Upper lobe of left lung (tissue), 4 donors: ENCODE measurements around the gene ERRFI1.

Experiments
- CTCF ChIP-seq, 6 experiments: fragments of 450-650 bp in 4 of 6; fragments of 200-600 bp in 2 of 6; sonication (generic) in 2 of 6; IDR thresholded peaks; one replicate each; pipeline ENCODE4 v1.5.1; 2016 to 2019; ENCODE audit warnings: antibody characterized with exemption in 6 of 6
- EP300 ChIP-seq, 4 donors: sonication (generic); formaldehyde crosslinking; IDR thresholded peaks; one replicate each; pipeline ENCODE4 v1.5.1; 2017; ENCODE audit warnings: antibody characterized with exemption in 4 of 4, control low read depth in 2 of 4
- POLR2A ChIP-seq, 4 donors: fragments of 450-650 bp; IDR thresholded peaks; one replicate each; pipeline ENCODE4 v1.5.1; 2016 to 2017; ENCODE audit warnings: antibody characterized with exemption in 4 of 4, mild to moderate bottlenecking in 2 of 4
- POLR2AphosphoS5 ChIP-seq, 2 donors: sonication (generic); formaldehyde crosslinking; IDR thresholded peaks; one replicate each; pipeline ENCODE4 v1.5.1; 2017; ENCODE audit warnings: antibody characterized with exemption in 2 of 2

DNA sequence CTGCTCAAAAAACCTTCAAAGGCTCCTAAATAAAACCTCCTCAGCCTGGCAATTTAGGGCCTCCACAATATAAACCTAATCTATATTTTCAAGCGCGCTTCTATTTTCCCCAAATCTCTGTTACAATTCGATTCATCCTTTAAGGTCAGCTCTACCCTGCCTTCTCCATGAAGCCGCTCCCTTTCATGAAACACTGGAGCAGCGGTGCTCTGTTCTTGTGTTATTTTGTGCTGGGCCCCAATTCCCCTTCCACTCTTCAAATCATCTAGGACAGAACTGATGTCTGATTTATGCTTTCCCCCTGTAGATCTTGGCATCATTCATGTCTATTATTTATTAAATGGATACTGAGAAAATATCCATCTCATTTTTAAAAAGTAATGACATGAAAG, 6.9 kb downstream of the ERRFI1 start:
- TF ChIP-seq CTCF (IDR thresholded peaks at IDR 0.05), result no peak
- TF ChIP-seq POLR2A (IDR thresholded peaks at IDR 0.05), result no peak
- no peak for TF ChIP-seq POLR2AphosphoS5 (IDR thresholded peaks at IDR 0.05)
- TF ChIP-seq EP300 (IDR thresholded peaks at IDR 0.05), result no peak
